Karpas-422 (cell line): Measurements from ENCODE around the gene CLVS2. TPM values are rescaled to one million over a fixed set of nuclear protein-coding genes. Genes with fewer than 3 reads are reported as not detected.

Experiments
- DNase-seq: peaks from one replicate; pipeline ENCODE4 v3.0.0-alpha.2; 2015
- H2AFZ ChIP-seq: fragments of 200-600 bp; sonication (generic); 2 replicates; pipeline ENCODE4 v1.6.1; 2014; ENCODE audit warnings: antibody characterized with exemption, low read length, mixed read lengths
- H3K27ac ChIP-seq: fragments of 200-600 bp; sonication (generic); 2 replicates; pipeline ENCODE4 v1.5.1; 2014; ENCODE audit warnings: mild to moderate bottlenecking, low read length, moderate library complexity
- H3K27me3 ChIP-seq: fragments of 200-600 bp; sonication (generic); 2 replicates; pipeline ENCODE4 v1.6.1; 2014; ENCODE audit warnings: low read length, mixed read lengths
- H3K36me3 ChIP-seq: fragments of 200-600 bp; sonication (generic); 2 replicates; pipeline ENCODE4 v1.6.1; 2014; ENCODE audit warnings: low read length, mixed read lengths; ENCODE audit not compliant: insufficient read depth
- H3K4me1 ChIP-seq: fragments of 200-600 bp; sonication (generic); 2 replicates; pipeline ENCODE4 v1.6.1; 2014; ENCODE audit warnings: mild to moderate bottlenecking, low read length, mixed read lengths
- H3K4me2 ChIP-seq: fragments of 200-600 bp; sonication (generic); 2 replicates; pipeline ENCODE4 v1.6.1; 2014; ENCODE audit warnings: low read length, low read depth, mild to moderate bottlenecking; ENCODE audit not compliant: poor library complexity, severe bottlenecking
- H3K4me3 ChIP-seq: fragments of 200-600 bp; sonication (generic); 2 replicates; pipeline ENCODE4 v1.5.1; 2014; ENCODE audit warnings: mild to moderate bottlenecking, antibody characterized with exemption, low read length, mixed read lengths
- H3K79me2 ChIP-seq: fragments of 200-600 bp; sonication (generic); 2 replicates; pipeline ENCODE4 v1.6.1; 2014; ENCODE audit warnings: mild to moderate bottlenecking, low read length, mixed read lengths
- H3K9ac ChIP-seq: fragments of 200-600 bp; sonication (generic); 2 replicates; pipeline ENCODE4 v1.6.0; 2014; ENCODE audit warnings: low read length
- H3K9me2 ChIP-seq: fragments of 200-600 bp; sonication (generic), shearing (Covaris generic); replicated peaks from 2 replicates; pipeline ENCODE4 v1.6.0; 2014; ENCODE audit warnings: mild to moderate bottlenecking, low read length, moderate library complexity; ENCODE audit not compliant: insufficient read depth
- H3K9me3 ChIP-seq: fragments of 300-700, 200-600 bp; sonication (generic); 2 replicates; pipeline ENCODE4 v1.6.1; 2014; ENCODE audit warnings: low read length, mixed read lengths
- H4K20me1 ChIP-seq: fragments of 200-600 bp; sonication (generic); 2 replicates; pipeline ENCODE4 v1.6.1; 2014; ENCODE audit warnings: mild to moderate bottlenecking, antibody characterized with exemption, low read length, low read depth; ENCODE audit not compliant: insufficient read depth
- total RNA-seq: library from RNA; depleted of rRNA; stranded (reverse); fragments of >200 nt; shearing (Covaris generic); gene quantifications from 2 replicates; pipeline ENCODE4 v1.2.3, GENCODE V29; 2014; ENCODE audit warnings: low replicate concordance

Gene CLVS2
- total RNA-seq, 1 experiment from 2014 or later: not detected

GRCh38 chr6:123064038-123064437 lies 68.0 kb downstream of the CLVS2 start:
- no peaks in the 10 kb centered on the region for H3K27me3 ChIP-seq
- no peak for DNase-seq
- H3K9ac ChIP-seq: no peak overlapping the region
- no peak overlapping the region for H3K27ac ChIP-seq
- H3K4me2 ChIP-seq: no peak overlapping the region
- H3K36me3 ChIP-seq: no peaks in the 10 kb centered on the region
- no peak overlapping the region for H2AFZ ChIP-seq
- no peaks in the 10 kb centered on the region for H3K4me1 ChIP-seq
- no peaks in the 10 kb centered on the region; the same call in 1 of the 2 replicates for H3K9me3 ChIP-seq
- H3K79me2 ChIP-seq: no peaks in the 10 kb centered on the region
- no peak overlapping the region for H3K4me3 ChIP-seq
- H3K9me2 ChIP-seq: no peaks in the 10 kb centered on the region
- H4K20me1 ChIP-seq: no peaks in the 10 kb centered on the region

GRCh38 chr6:123074616-123075015 lies 78.6 kb downstream of the CLVS2 start:
- Histone ChIP-seq H3K79me2 (no peaks in the 10 kb centered on the region), H3K4me1 (no peaks in the 10 kb centered on the region), H3K27ac (no peak overlapping the region), H3K4me2 (no peak overlapping the region), H3K27me3 (no peaks in the 10 kb centered on the region), H3K9me2 (no peaks in the 10 kb centered on the region), H4K20me1 (no peaks in the 10 kb centered on the region), H3K4me3 (no peak overlapping the region), H3K36me3 (no peaks in the 10 kb centered on the region), H3K9me3 (peaks cover 18% of the 10 kb centered on the region), H3K9ac (no peak overlapping the region), H2AFZ (no peak overlapping the region)
- DNase-seq: no peak

GRCh38 chr6:123085403-123085802 lies 89.4 kb downstream of the CLVS2 start:
- no peak overlapping the region for H2AFZ ChIP-seq
- H3K79me2 ChIP-seq: no peaks in the 10 kb centered on the region
- no peak overlapping the region for H3K4me3 ChIP-seq
- no peak overlapping the region for H3K9ac ChIP-seq
- H3K27ac ChIP-seq: no peak overlapping the region
- H4K20me1 ChIP-seq: no peaks in the 10 kb centered on the region
- no peaks in the 10 kb centered on the region for H3K4me1 ChIP-seq
- no peaks in the 10 kb centered on the region for H3K9me2 ChIP-seq
- DNase-seq: no peak
- no peaks in the 10 kb centered on the region for H3K27me3 ChIP-seq
- H3K4me2 ChIP-seq: no peak overlapping the region
- H3K9me3 ChIP-seq: peaks cover 4% of the 10 kb centered on the region; the same call in 1 of the 2 replicates
- H3K36me3 ChIP-seq: no peaks in the 10 kb centered on the region

- Histone ChIP-seq H3K27me3 (no peaks in the 10 kb centered on the region), H3K36me3 (no peaks in the 10 kb centered on the region), H3K9me3 (peaks cover 4% of the 10 kb centered on the region; the same call in 1 of the 2 replicates), H3K4me3 (no peak overlapping the region), H3K4me1 (no peaks in the 10 kb centered on the region), H3K9me2 (no peaks in the 10 kb centered on the region), H3K4me2 (no peak overlapping the region), H3K9ac (no peak overlapping the region), H4K20me1 (no peaks in the 10 kb centered on the region), H3K79me2 (no peaks in the 10 kb centered on the region), H3K27ac (no peak overlapping the region), H2AFZ (no peak overlapping the region)
- DNase-seq: no peak
Observed at GRCh38 chr6:123089226-123089625, 93.2 kb downstream of the CLVS2 start.

GRCh38 chr6:123091091-123091895 lies 95.3 kb downstream of the CLVS2 start:
- Histone ChIP-seq H3K27ac (no peak overlapping the region), H3K36me3 (no peaks in the 10 kb centered on the region), H3K79me2 (no peaks in the 10 kb centered on the region), H3K9ac (no peak overlapping the region), H2AFZ (no peak overlapping the region), H3K9me3 (no peaks in the 10 kb centered on the region; the same call in 1 of the 2 replicates), H4K20me1 (no peaks in the 10 kb centered on the region), H3K27me3 (no peaks in the 10 kb centered on the region), H3K4me2 (no peak overlapping the region), H3K4me3 (no peak overlapping the region), H3K9me2 (no peaks in the 10 kb centered on the region), H3K4me1 (no peaks in the 10 kb centered on the region)
- DNase-seq: no peak

- DNase-seq: no peak
- Histone ChIP-seq H3K27ac (no peak overlapping the region), H3K79me2 (no peaks in the 10 kb centered on the region), H3K27me3 (no peaks in the 10 kb centered on the region), H2AFZ (no peak overlapping the region), H3K9me2 (no peaks in the 10 kb centered on the region), H3K9ac (no peak overlapping the region), H4K20me1 (no peaks in the 10 kb centered on the region), H3K36me3 (no peaks in the 10 kb centered on the region), H3K4me3 (no peak overlapping the region), H3K9me3 (no peaks in the 10 kb centered on the region; the same call in 1 of the 2 replicates), H3K4me1 (no peaks in the 10 kb centered on the region), H3K4me2 (no peak overlapping the region)
Observed at GRCh38 chr6:123091896-123092271, 95.8 kb downstream of the CLVS2 start.

- H3K4me1 ChIP-seq: no peaks in the 10 kb centered on the region
- no peak for DNase-seq
- no peak overlapping the region for H3K9ac ChIP-seq
- H3K27me3 ChIP-seq: no peaks in the 10 kb centered on the region
- no peak overlapping the region for H3K4me3 ChIP-seq
- H3K9me2 ChIP-seq: no peaks in the 10 kb centered on the region
- no peaks in the 10 kb centered on the region for H3K36me3 ChIP-seq
- H3K27ac ChIP-seq: no peak overlapping the region
- H2AFZ ChIP-seq: no peak overlapping the region
- H3K79me2 ChIP-seq: no peaks in the 10 kb centered on the region
- no peaks in the 10 kb centered on the region for H4K20me1 ChIP-seq
- H3K9me3 ChIP-seq: peaks cover 12% of the 10 kb centered on the region
- H3K4me2 ChIP-seq: no peak overlapping the region
Observed at GRCh38 chr6:123094795-123095194, 98.8 kb downstream of the CLVS2 start.

- DNase-seq: no peak
- no peaks in the 10 kb centered on the region for H3K36me3 ChIP-seq
- H3K9ac ChIP-seq: no peak overlapping the region
Observed at GRCh38 chr6:123105561-123105960, 109.5 kb downstream of the CLVS2 start.

More at GRCh38 chr6:123105561-123105960, 109.5 kb downstream of the CLVS2 start:
- Histone ChIP-seq H3K4me2 (no peak overlapping the region), H2AFZ (no peak overlapping the region), H3K79me2 (no peaks in the 10 kb centered on the region), H3K9me2 (no peaks in the 10 kb centered on the region), H3K4me3 (no peak overlapping the region), H3K4me1 (no peaks in the 10 kb centered on the region), H3K27ac (no peak overlapping the region), H3K9me3 (peaks cover 23% of the 10 kb centered on the region; the same call in 1 of the 2 replicates), H4K20me1 (no peaks in the 10 kb centered on the region), H3K27me3 (no peaks in the 10 kb centered on the region)
